CMK (cell line): Measurements from ENCODE around the gene GFM2.
A peak's percentile ranks its signal among the peaks of the same experiment; 100 is the strongest.
"Not testable (repeated sequence)": the region's sequence is repeated elsewhere in the genome, so short reads cannot be mapped to it uniquely, and the experiment has no call there.

Experiments used
- DNase-seq: peaks from one replicate; pipeline ENCODE4 v3.0.0-alpha.2; 2010; ENCODE audit warnings: low read depth

The GFM2 gene

GRCh38 chr5:74717596-74717995 is 49.3 kb downstream of the GFM2 start:
- DNase-seq = no peak

- DNase-seq = no peak
Observed at GRCh38 chr5:74693191-74693590, 73.7 kb downstream of the GFM2 start.

DNA sequence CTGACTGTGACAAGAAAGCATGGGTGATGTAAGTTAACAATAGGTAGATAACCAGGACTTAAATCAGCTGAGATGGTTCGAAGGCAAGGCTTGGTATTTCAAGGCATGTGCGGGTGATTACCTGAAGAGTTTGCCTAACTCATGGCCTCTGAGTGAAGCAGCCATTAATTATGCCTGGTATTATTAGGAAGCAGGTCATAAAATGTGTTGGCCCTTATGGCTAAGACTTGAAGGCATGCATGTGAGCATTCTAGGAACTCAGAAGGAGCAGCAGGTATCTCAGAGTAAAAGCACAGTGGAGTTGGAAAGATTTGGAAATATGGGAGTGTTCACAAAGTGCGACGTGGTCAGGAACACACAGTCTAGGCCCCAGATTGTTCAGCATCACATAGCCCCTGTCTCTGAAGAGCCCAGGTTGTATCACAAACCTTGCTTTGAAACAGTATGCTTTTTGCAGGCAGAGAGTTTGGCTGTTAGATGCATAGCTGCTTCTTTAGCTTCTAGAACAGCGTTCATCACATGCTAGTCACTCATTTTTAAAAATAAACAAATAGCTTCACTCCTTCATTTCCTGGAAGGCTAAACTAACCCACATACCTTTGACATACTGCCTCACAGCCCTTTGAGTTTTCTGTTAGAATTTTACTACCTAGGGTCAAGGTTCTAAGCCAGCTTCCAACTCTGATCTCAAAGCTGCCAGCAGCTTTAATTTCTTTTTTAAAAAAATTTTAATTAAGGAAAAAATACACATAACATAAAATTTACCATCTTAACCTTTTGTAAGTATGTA is 79.8 kb downstream of the GFM2 start:
- no peak for DNase-seq

DNA sequence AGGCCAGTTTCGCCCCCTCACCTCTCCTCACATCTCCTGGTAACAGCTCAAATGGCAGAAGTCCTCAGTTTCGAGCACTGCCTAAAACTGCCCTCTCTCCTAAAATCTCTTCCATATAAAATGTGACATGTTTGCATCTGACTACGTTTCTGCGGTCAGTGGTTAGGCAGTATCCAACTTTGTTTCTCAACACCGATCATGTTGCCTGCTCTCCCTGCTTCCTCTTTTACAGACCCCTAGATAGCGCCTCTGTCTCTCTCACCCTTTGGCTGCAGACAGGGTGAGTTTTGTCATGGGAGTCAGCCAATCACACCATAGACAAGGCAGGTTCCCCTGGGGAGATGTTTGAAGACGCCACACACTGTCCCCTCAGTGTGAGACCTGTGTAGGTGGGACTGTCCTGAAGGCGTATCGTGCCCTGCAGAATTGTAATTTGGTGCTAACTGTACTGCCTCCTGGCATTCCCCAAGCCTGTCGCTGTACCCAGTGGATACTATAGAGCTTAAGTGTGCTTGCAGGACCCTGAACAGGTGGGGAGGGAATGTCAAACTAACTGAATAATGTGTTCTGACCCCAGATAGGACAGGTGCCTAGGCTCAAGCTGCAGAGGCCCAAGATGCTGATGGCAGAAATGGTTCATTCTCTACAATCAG is 80.8 kb downstream of the GFM2 start:
- DNase-seq = no peak

- DNase-seq = peak; percentile 24
Observed at GRCh38 chr5:74684900-74685851, 81.7 kb downstream of the GFM2 start, which contains the start of gene HEXB. Gene HEXB (plus strand): TSS chr5:74685233. CDS start chr5:74685261, 28 bp downstream.

DNA sequence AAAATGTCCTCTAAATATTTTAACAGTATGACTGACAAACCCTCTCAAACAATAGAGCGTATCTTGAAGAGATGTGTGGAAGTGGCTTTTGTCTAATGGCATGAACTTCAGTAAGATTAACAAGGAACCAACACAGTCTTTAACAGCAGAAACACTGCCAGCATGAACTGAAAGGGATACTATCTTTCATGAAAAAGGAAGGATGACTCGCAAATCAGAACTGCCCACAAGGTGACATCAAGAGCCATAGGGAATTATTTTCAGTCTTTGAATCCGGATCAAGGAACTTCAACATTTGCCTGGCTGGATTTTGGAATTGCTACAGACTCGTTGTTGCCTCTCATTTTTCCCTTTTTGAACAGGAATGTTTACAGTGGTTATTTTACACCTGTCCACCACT is 87.0 kb downstream of the GFM2 start:
- no peak for DNase-seq

- not testable (repeated sequence) for DNase-seq
Observed at GRCh38 chr5:74679300-74679699, 87.6 kb downstream of the GFM2 start.

GRCh38 chr5:74678123-74678522 is 88.8 kb downstream of the GFM2 start:
- DNase-seq = not testable (repeated sequence)

- not testable (repeated sequence) for DNase-seq
Observed at GRCh38 chr5:74676466-74676865, 90.5 kb downstream of the GFM2 start.

- DNase-seq = no peak
Observed at GRCh38 chr5:74673011-74673790, 93.7 kb downstream of the GFM2 start.

- no peak for DNase-seq
Observed at GRCh38 chr5:74672215-74672877, 94.6 kb downstream of the GFM2 start.
